Measurements from ENCODE around the gene ALDH3B2. TPM values are rescaled to one million over a fixed set of nuclear protein-coding genes. Genes with fewer than 3 reads are reported as not detected.

Gene ALDH3B2
- total and polyA plus RNA-seq, 2 of the 8 experiments (the other 6 are each of a cell fraction or from before 2014, with no cell fraction given): not detected

- H3K9ac ChIP-seq (replicated peaks in 1 of 4; ENCODE audit: extremely low read depth in 1 of 4, low read depth in 3 of 4, low read length in 3 of 4): no peak overlapping the region
- H3K27ac ChIP-seq (ENCODE audit: low read depth, low read length): no peak overlapping the region
- H2BK5ac ChIP-seq (ENCODE audit: low read depth, low read length): no peak overlapping the region
- no peaks in the 10 kb centered on the region for H3K23me2 ChIP-seq (ENCODE audit: low read depth, low read length)
- no peak overlapping the region for H3K18ac ChIP-seq (ENCODE audit: extremely low read depth, low read length)
- H2BK20ac ChIP-seq (ENCODE audit: low read length): no peak overlapping the region
- DNase-seq (ENCODE audit: low read depth in 1 of 2, low spot score in 2 of 2): peak in 1 of 2 experiments; percentile 8
- H2AK5ac ChIP-seq (ENCODE audit: low read depth, low read length): no peak overlapping the region
- WGBS, 2 experiments (ENCODE audit: extremely low coverage in 1 of 2, insufficient coverage in 1 of 2, insufficient read length in 1 of 2, insufficient replicate concordance in 2 of 2, low coverage in 1 of 2, low lambda C conversion rate in 2 of 2, missing lambda C conversion rate in 1 of 2): 83% methylated on average over 10 of the region's 10 CpGs; no CpG with 5 or more reads in 1 of the 2 experiments
- no peaks in the 10 kb centered on the region; a peak in 2 of 7 replicates for H3K27me3 ChIP-seq (replicated peaks in 1 of 4; ENCODE audit: control insufficient read depth in 3 of 4, extremely low read depth in 1 of 4, insufficient read depth in 3 of 4, low read length in 3 of 4)
- no peak overlapping the region for H2AFZ ChIP-seq (ENCODE audit: low read length)
- H2BK120ac ChIP-seq (replicated peaks; ENCODE audit: low read depth, low read length): no peak overlapping the region
- no peak overlapping the region for H4K91ac ChIP-seq (replicated peaks; ENCODE audit: insufficient read length, low read length)
- H3K79me1 ChIP-seq (ENCODE audit: low read depth, low read length): no peaks in the 10 kb centered on the region
- H3K36me3 ChIP-seq (ENCODE audit: control insufficient read depth in 2 of 4, insufficient read depth in 4 of 4, low read length in 3 of 4): no peaks in the 10 kb centered on the region
- ChIA-PET CTCF (ENCODE audit: partially characterized antibody) (interaction anchor here (0.6 to 5.7 kb wide), 9 partner anchors 8 to 85 kb away, joined by 3 to 38 read pairs (median 4); partner anchors contain the start of gene ACY3), POLR2A (ENCODE audit: partially characterized antibody) (interaction anchor here (0.9 kb wide), 1 partner anchor 71 kb away, joined by 3 read pairs; no protein-coding TSS in a partner anchor)
- H3K23ac ChIP-seq (ENCODE audit: insufficient read length): no peak overlapping the region
- no peak overlapping the region for H3K4me2 ChIP-seq (ENCODE audit: insufficient read depth in 1 of 2, low read depth in 2 of 2, low read length in 2 of 2)
- H3K9me3 ChIP-seq (ENCODE audit: insufficient read depth in 2 of 2, low read depth in 1 of 2, low read length in 1 of 2): peaks cover 3 to 6% of the 10 kb centered on the region in 2 experiments; a peak in 3 of 4 replicates
- H3K56ac ChIP-seq (replicated peaks; ENCODE audit: insufficient read length, low read depth, low read length): no peak overlapping the region
- no peak overlapping the region for H4K8ac ChIP-seq (ENCODE audit: extremely low read depth, insufficient read depth, low read length)
- H3K14ac ChIP-seq (ENCODE audit: insufficient read length): no peak overlapping the region
- no peak overlapping the region for H3K4me3 ChIP-seq (ENCODE audit: extremely low read depth in 1 of 4, insufficient read depth in 2 of 4, low read depth in 3 of 4, low read length in 4 of 4)
- no peak overlapping the region for H3K4ac ChIP-seq (replicated peaks; ENCODE audit: insufficient read length, low read depth, low read length)
- no peaks in the 10 kb centered on the region for H3K79me2 ChIP-seq (ENCODE audit: control insufficient read depth in 1 of 2, insufficient read depth in 2 of 2, low read length in 2 of 2)
- TF ChIP-seq JUND (IDR thresholded peaks at IDR 0.05; ENCODE audit: low read length) (no peak), RFX5 (IDR thresholded peaks at IDR 0.05; ENCODE audit: borderline replicate concordance, low read depth, low read length) (no peak), TCF12 (IDR thresholded peaks at IDR 0.05; ENCODE audit: low read depth, low read length) (no peak), SAP30 (IDR thresholded peaks at IDR 0.05; ENCODE audit: insufficient read depth, insufficient replicate concordance, low read length) (no peak), RNF2 (IDR thresholded peaks at IDR 0.05; ENCODE audit: borderline replicate concordance, low read depth, low read length, missing control alignments, poor library complexity, severe bottlenecking) (no peak), EP300 (IDR thresholded peaks at IDR 0.05; ENCODE audit: borderline replicate concordance in 1 of 2, low read depth in 2 of 2, low read length in 2 of 2) (no peak), POU5F1 (IDR thresholded peaks at IDR 0.05; ENCODE audit: low read depth, low read length) (no peak), TAF7 (optimal IDR thresholded peaks at IDR 0.05; ENCODE audit: borderline replicate concordance, low read depth, low read length) (no peak)
- H3K4me1 ChIP-seq (replicated peaks in 1 of 4; ENCODE audit: control insufficient read depth in 3 of 4, insufficient read depth in 4 of 4, low read length in 3 of 4): no peaks in the 10 kb centered on the region
- H2BK12ac ChIP-seq (ENCODE audit: low read depth, low read length): no peak overlapping the region
- no peaks in the 10 kb centered on the region for H4K20me1 ChIP-seq (replicated peaks in 1 of 2; ENCODE audit: control insufficient read depth in 1 of 2, insufficient read depth in 2 of 2, low read length in 2 of 2)
- FAIRE-seq: no peak
- H2BK15ac ChIP-seq (ENCODE audit: low read length): no peak overlapping the region
- H4K5ac ChIP-seq (ENCODE audit: insufficient read length, low read depth, low read length): no peak overlapping the region
These were observed 25.1 kb upstream of the ALDH3B2 start for GRCh38 chr11:67699521-67699920.

Measured in H1 (cell line).